Endothelial cell of umbilical vein (primary cell): ENCODE measurements around the gene ASAP2. TPM values are rescaled to one million over a fixed set of nuclear protein-coding genes. Genes with fewer than 3 reads are reported as not detected.

Experiments used
- BruUV-seq: library from RNA; stranded (reverse); fragments of 400-500 nt; replicated peaks from 2 replicates; lab custom pipeline; 2021; lab: Mats Ljungman, UMichigan
- CTCF ChIA-PET: fragments of 300-600, 350-600 bp; sonication (Branson Sonifier 250); formaldehyde crosslinking; loops from one replicate; lab custom pipeline; 2021; ENCODE audit warnings: antibody characterized with exemption, inconsistent platforms; lab: Charles Lee
- POLR2A ChIA-PET: fragments of 300-600, 350-600 bp; sonication (Branson Sonifier 250); formaldehyde crosslinking; loops from one replicate; lab custom pipeline; 2021; ENCODE audit warnings: antibody characterized with exemption, inconsistent platforms; lab: Charles Lee
- DNase-seq: peaks from one replicate; pipeline ENCODE4 v3.0.0-alpha.2; 2011; ENCODE audit warnings: low read depth, low spot score
- FAIRE-seq: peaks from 2 replicates; lab custom pipeline; 2011; peaks lifted over from hg19 to GRCh38; lab: Jason Lieb, UNC
- H2AFZ ChIP-seq: 2 replicates; pipeline ENCODE4 v1.6.0; 2012; ENCODE audit warnings: low read depth, low read length, control low read depth, inconsistent platforms
- H3K27ac ChIP-seq: 2 replicates; pipeline ENCODE4 v1.5.1; 2011; ENCODE audit warnings: low read depth, mild to moderate bottlenecking, control low read depth, low read length, moderate library complexity; ENCODE audit not compliant: insufficient read depth
- H3K27me3 ChIP-seq, 2 experiments: 2 replicates each; pipeline versions ENCODE4 v1.6.0 to v1.6.1; 2011; ENCODE audit warnings: low read length in 2 of 2, mixed read lengths in 1 of 2; ENCODE audit not compliant: control insufficient read depth in 2 of 2, insufficient read depth in 2 of 2
- H3K36me3 ChIP-seq, 2 experiments: 2 replicates in 1 of 2; 3 replicates in 1 of 2; pipeline ENCODE4 v1.5.1; 2011; ENCODE audit warnings: low read length in 2 of 2, mild to moderate bottlenecking in 1 of 2, moderate library complexity in 1 of 2; ENCODE audit not compliant: control insufficient read depth in 2 of 2, insufficient read depth in 2 of 2; ENCODE audit errors: extremely low read depth in 1 of 2
- H3K4me1 ChIP-seq: 3 replicates; pipeline ENCODE4 v1.5.1; 2011; ENCODE audit warnings: mild to moderate bottlenecking, low read length; ENCODE audit not compliant: control insufficient read depth, insufficient read depth; ENCODE audit errors: extremely low read depth
- H3K4me2 ChIP-seq: 2 replicates; pipeline ENCODE4 v1.6.1; 2011; ENCODE audit warnings: low read length, control low read depth, mixed read lengths; ENCODE audit not compliant: insufficient read depth
- H3K4me3 ChIP-seq, 3 experiments: fragments of 200-600 bp in 1 of 3; sonication (generic), shearing (Covaris generic) in 1 of 3; replicated peaks in 1 of 3; 2 replicates each; pipeline ENCODE4 v1.5.1; 2011 to 2016; ENCODE audit warnings: control low read depth in 3 of 3, low read length in 3 of 3, mild to moderate bottlenecking in 2 of 3, inconsistent platforms in 1 of 3, low read depth in 1 of 3, moderate library complexity in 1 of 3; ENCODE audit not compliant: insufficient read depth in 1 of 3
- H3K79me2 ChIP-seq: 2 replicates; pipeline ENCODE4 v1.6.0; 2012; ENCODE audit warnings: low read length, inconsistent platforms; ENCODE audit not compliant: control insufficient read depth, insufficient read depth
- H3K9ac ChIP-seq: replicated peaks from 2 replicates; pipeline ENCODE3; 2011; ENCODE audit warnings: low read length, control low read depth; ENCODE audit not compliant: insufficient read depth; ENCODE audit errors: extremely low read depth
- H3K9me1 ChIP-seq: replicated peaks from 3 replicates; pipeline ENCODE4 v1.6.0; 2011; ENCODE audit warnings: mild to moderate bottlenecking, low read length; ENCODE audit not compliant: control insufficient read depth, insufficient read depth; ENCODE audit errors: extremely low read depth
- H3K9me3 ChIP-seq: replicated peaks from 2 replicates; pipeline ENCODE4 v1.5.1; 2012; ENCODE audit warnings: low read length, inconsistent platforms; ENCODE audit not compliant: control insufficient read depth, insufficient read depth
- H4K20me1 ChIP-seq: replicated peaks from 2 replicates; pipeline ENCODE3; 2011; ENCODE audit warnings: mild to moderate bottlenecking, low read length; ENCODE audit not compliant: control insufficient read depth, insufficient read depth; ENCODE audit errors: extremely low read depth
- EZH2 ChIP-seq: IDR thresholded peaks from 2 replicates; pipeline ENCODE4 v1.6.1; 2012; ENCODE audit warnings: borderline replicate concordance, low read depth, mild to moderate bottlenecking, moderate library complexity, low read length, inconsistent platforms; ENCODE audit not compliant: severe bottlenecking
- FOS ChIP-seq: IDR thresholded peaks from 2 replicates; pipeline ENCODE4 v1.6.1; 2011; ENCODE audit warnings: mild to moderate bottlenecking, low read length, moderate library complexity, borderline replicate concordance; ENCODE audit not compliant: insufficient read depth
- GATA2 ChIP-seq: IDR thresholded peaks from 2 replicates; pipeline ENCODE4 v1.7.0; 2011; ENCODE audit warnings: low read depth, mild to moderate bottlenecking, moderate library complexity, mixed read lengths, low read length; ENCODE audit not compliant: insufficient read length, insufficient read depth
- JUN ChIP-seq: IDR thresholded peaks from 2 replicates; pipeline ENCODE4 v1.6.1; 2011; ENCODE audit warnings: borderline replicate concordance, low read depth; ENCODE audit not compliant: insufficient read length, insufficient read depth
- MYC ChIP-seq: IDR thresholded peaks from one replicate; pipeline ENCODE4 v1.6.1; 2011; ENCODE audit warnings: mild to moderate bottlenecking, low read depth, low read length
- POLR2A ChIP-seq: IDR thresholded peaks from 2 replicates; pipeline ENCODE4 v1.6.1; 2012; ENCODE audit warnings: low read depth, mild to moderate bottlenecking, control low read depth, low read length
- POLR2AphosphoS5 ChIP-seq: IDR thresholded peaks from 2 replicates; pipeline ENCODE4 v1.6.1; 2012; ENCODE audit warnings: low read depth, mild to moderate bottlenecking, control low read depth, low read length, moderate library complexity; ENCODE audit not compliant: insufficient read depth
- dilution Hi-C: fragments of 300-500 bp; cut with MboI; formaldehyde crosslinking; loops from one replicate; pipeline ENCODE4 v1.15.0; 2019; ENCODE audit warnings: low sequenced_read_pairs; ENCODE audit not compliant: extremely low pct_ligation_motif_present
- intact Hi-C: fragments of 100-400 bp; cut with micrococcal nuclease; formaldehyde crosslinking; loops from one replicate; pipeline ENCODE4 v1.10.0; 2022
- polyA plus RNA-seq, 4 experiments: library from polyadenylated mRNA; depleted of rRNA in 3 of 4; stranded (reverse) in 3 of 4; unstranded in 1 of 4; fragments of >200 nt; gene quantifications; 2 replicates each; pipeline versions ENCODE4 v1.2.1 to v1.2.3, GENCODE V29; 2011 to 2012; ENCODE audit warnings: missing spikeins in 1 of 4
- total RNA-seq: library from RNA; stranded (reverse); gene quantifications from 2 replicates; pipeline ENCODE4 v1.2.3, GENCODE V29; 2021
- TF ChIP-seq, protein P1 (sequence below), 2 donors: IDR thresholded peaks; 1 replicate in 1 of 2; 2 replicates in 1 of 2; pipeline ENCODE4 v1.5.1; 2011; ENCODE audit warnings: low read length in 2 of 2, mild to moderate bottlenecking in 2 of 2, moderate library complexity in 2 of 2, control low read depth in 1 of 2, inconsistent platforms in 1 of 2, low read depth in 1 of 2; ENCODE audit not compliant: insufficient read depth in 1 of 2; ENCODE audit errors: extremely low read depth in 1 of 2
- TF ChIP-seq, protein P2 (sequence below): IDR thresholded peaks from 2 replicates; pipeline ENCODE4 v1.6.1; 2011; ENCODE audit not compliant: insufficient read depth, insufficient read length

The ASAP2 gene
- total and polyA plus RNA-seq, 2 donors (not counting 3 experiments of a cell fraction or from before 2014, with no cell fraction given), result 31.1 to 79.2 TPM

DNA sequence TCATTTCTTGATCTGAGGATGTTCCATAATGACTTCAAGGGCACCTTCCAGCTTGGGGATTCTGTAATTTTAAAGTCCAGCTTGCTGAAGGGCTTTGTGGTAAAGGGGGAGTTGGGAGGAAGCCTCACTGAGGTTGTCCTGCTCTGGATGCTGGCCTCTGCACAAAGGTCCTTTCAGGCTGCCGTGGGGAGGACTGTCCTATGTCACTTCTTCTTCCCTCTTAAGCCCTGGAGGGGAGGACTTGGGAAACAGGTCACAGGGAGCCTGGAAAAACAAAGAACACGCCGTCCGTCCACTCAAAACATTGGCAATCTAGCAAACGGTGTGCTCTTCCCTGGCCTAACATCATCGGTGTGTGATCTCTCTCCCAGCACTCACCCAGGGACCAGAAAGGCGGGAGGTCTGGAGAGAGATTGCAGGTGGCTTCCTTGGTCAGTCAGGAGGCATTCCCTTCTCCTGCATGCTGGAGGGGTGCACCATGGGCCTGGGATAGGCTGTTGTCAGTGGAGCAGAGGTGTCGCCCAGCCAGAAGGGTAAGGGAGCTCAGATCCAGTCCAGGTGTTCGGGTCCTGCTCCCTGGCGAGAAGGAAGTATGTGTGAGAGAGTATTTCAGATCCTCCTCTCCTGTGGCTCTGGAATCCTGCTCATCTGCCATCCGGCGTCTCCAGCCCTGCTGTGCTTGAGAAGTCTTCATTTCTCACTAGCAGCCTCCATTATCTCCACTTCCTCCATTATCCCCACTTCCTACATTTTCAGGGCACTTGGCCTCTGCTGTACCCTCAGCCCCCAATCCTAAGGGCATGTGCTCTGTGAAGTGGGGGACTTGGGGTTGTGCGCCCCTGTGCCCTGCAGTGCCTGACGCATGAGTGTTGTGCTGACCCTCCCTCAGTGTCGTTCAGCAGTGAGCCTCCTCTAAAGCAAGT, 20.1 kb downstream of the ASAP2 start:
- POLR2A ChIA-PET, result interaction anchor here (0.9 kb wide), 1 partner anchor 36 kb away, joined by 3 read pairs; no protein-coding TSS in a partner anchor
- dilution Hi-C loops (no loop called here), intact Hi-C loops (loop anchor here (1.0 kb wide), 1 partner anchor 18 kb away; no protein-coding TSS in a partner anchor)
- CTCF ChIA-PET, result interaction anchor here (0.7 to 5.6 kb wide), 11 partner anchors 8 to 107 kb away, joined by 3 to 38 read pairs (median 4); no protein-coding TSS in a partner anchor
- Histone ChIP-seq H3K4me3 (no peak overlapping the region), H3K79me2 (peaks cover 98% of the 10 kb centered on the region), H3K4me1 (peaks cover 90% of the 10 kb centered on the region), H3K4me2 (peak overlapping the region; percentile 68), H3K9ac (no peak overlapping the region), H3K27me3 (no peaks in the 10 kb centered on the region), H2AFZ (no peak overlapping the region), H3K9me1 (no peaks in the 10 kb centered on the region), H4K20me1 (no peaks in the 10 kb centered on the region), H3K9me3 (no peaks in the 10 kb centered on the region), H3K36me3 (no peaks in the 10 kb centered on the region), H3K27ac (peak overlapping the region; percentile 75)
- FAIRE-seq, result peak; percentile 62
- DNase-seq, result peak; percentile 63
- BruUV-seq, result no TSS peak
- TF ChIP-seq, protein P1, sequence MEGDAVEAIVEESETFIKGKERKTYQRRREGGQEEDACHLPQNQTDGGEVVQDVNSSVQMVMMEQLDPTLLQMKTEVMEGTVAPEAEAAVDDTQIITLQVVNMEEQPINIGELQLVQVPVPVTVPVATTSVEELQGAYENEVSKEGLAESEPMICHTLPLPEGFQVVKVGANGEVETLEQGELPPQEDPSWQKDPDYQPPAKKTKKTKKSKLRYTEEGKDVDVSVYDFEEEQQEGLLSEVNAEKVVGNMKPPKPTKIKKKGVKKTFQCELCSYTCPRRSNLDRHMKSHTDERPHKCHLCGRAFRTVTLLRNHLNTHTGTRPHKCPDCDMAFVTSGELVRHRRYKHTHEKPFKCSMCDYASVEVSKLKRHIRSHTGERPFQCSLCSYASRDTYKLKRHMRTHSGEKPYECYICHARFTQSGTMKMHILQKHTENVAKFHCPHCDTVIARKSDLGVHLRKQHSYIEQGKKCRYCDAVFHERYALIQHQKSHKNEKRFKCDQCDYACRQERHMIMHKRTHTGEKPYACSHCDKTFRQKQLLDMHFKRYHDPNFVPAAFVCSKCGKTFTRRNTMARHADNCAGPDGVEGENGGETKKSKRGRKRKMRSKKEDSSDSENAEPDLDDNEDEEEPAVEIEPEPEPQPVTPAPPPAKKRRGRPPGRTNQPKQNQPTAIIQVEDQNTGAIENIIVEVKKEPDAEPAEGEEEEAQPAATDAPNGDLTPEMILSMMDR (IDR thresholded peaks at IDR 0.05; ENCODE audit: extremely low read depth in 1 of 2, insufficient read depth in 1 of 2, low read depth in 1 of 2, low read length in 2 of 2), result no peak
- no peak for TF ChIP-seq GATA2
- no peak for TF ChIP-seq POLR2AphosphoS5
- no peak for TF ChIP-seq MYC
- TF ChIP-seq, protein P2, sequence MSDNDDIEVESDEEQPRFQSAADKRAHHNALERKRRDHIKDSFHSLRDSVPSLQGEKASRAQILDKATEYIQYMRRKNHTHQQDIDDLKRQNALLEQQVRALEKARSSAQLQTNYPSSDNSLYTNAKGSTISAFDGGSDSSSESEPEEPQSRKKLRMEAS, result no peak
- TF ChIP-seq JUN, result no peak
- no peak for TF ChIP-seq EZH2
- no peak for TF ChIP-seq POLR2A
- no peak for TF ChIP-seq FOS
